HEK293T (cell line): ENCODE results near the gene MCMBP.

ENCODE experiments used
- BHLHE40 ChIP-seq: fragments of 450-650 bp; IDR thresholded peaks from 2 replicates; pipeline ENCODE4 v1.6.1; 2016; ENCODE audit warnings: mild to moderate bottlenecking, moderate library complexity, borderline replicate concordance
- ELF4 ChIP-seq: fragments of 450-650 bp; IDR thresholded peaks from 2 replicates; pipeline ENCODE4 v1.6.1; 2017; ENCODE audit warnings: antibody characterized with exemption
- FOXA1 ChIP-seq: fragments of 450-650 bp; IDR thresholded peaks from 2 replicates; pipeline ENCODE4 v1.6.1; 2016; ENCODE audit warnings: mild to moderate bottlenecking
- HDGF ChIP-seq: fragments of 450-650 bp; IDR thresholded peaks from 2 replicates; pipeline ENCODE4 v1.6.1; 2017; ENCODE audit warnings: antibody characterized with exemption, borderline replicate concordance
- L3MBTL2 ChIP-seq: fragments of 450-650 bp; conservative IDR thresholded peaks from 2 replicates; pipeline ENCODE4 v1.6.1; 2016; ENCODE audit warnings: mild to moderate bottlenecking
- SP1 ChIP-seq: fragments of 450-650 bp; IDR thresholded peaks from 2 replicates; pipeline ENCODE4 v1.6.1; 2017
- SUZ12 ChIP-seq: fragments of 450-650 bp; IDR thresholded peaks from 2 replicates; pipeline ENCODE4 v1.6.1; 2016; ENCODE audit warnings: mild to moderate bottlenecking
- TARDBP ChIP-seq: fragments of 450-650 bp; IDR thresholded peaks from 2 replicates; pipeline ENCODE4 v1.6.1; 2016
- ZNF384 ChIP-seq: fragments of 450-650 bp; IDR thresholded peaks from 2 replicates; pipeline ENCODE4 v1.6.1; 2016

- TF ChIP-seq SUZ12 (no peak), ELF4 (no peak), HDGF (no peak), BHLHE40 (no peak), SP1 (no peak), TARDBP (no peak), ZNF384 (no peak), FOXA1 (no peak), L3MBTL2 (no peak)
These were observed at the start of gene MCMBP for GRCh38 chr10:119872610-119872859.
